Testis (tissue), 2 donors: ENCODE measurements around the gene RNF157.

Experiments used
- CTCF ChIP-seq, 3 experiments: fragments of 450-650 bp in 2 of 3; fragments of 200-600 bp in 1 of 3; sonication (generic) in 1 of 3; IDR thresholded peaks; one replicate each; pipeline ENCODE4 v1.5.1; 2016 to 2019; ENCODE audit warnings: antibody characterized with exemption in 3 of 3, mild to moderate bottlenecking in 2 of 3, moderate library complexity in 1 of 3
- POLR2A ChIP-seq: fragments of 450-650 bp; IDR thresholded peaks from one replicate; pipeline ENCODE4 v1.6.1; 2017; ENCODE audit warnings: antibody characterized with exemption, mild to moderate bottlenecking, moderate library complexity

GRCh38 chr17:76119409-76120371 lies 120.6 kb downstream of the RNF157 start:
- TF ChIP-seq CTCF (IDR thresholded peaks at IDR 0.05) (no peak), POLR2A (no peak)
